ENCODE data around the gene MACO1. TPM values are rescaled to one million over a fixed set of nuclear protein-coding genes. Genes with fewer than 3 reads are reported as not detected.

The MACO1 gene
- total and polyA plus RNA-seq, 2 of the 8 experiments (the other 6 are each of a cell fraction or from before 2014, with no cell fraction given), result 3.5 to 15.1 TPM

- TF ChIP-seq HDAC2 (IDR thresholded peaks at IDR 0.05; ENCODE audit: borderline replicate concordance in 1 of 2, low read depth in 2 of 2, low read length in 2 of 2), result no peak
- no peak for TF ChIP-seq KDM1A (IDR thresholded peaks at IDR 0.05; ENCODE audit: borderline replicate concordance, low read length)
- no peak for TF ChIP-seq ZNF274 (IDR thresholded peaks at IDR 0.05; ENCODE audit: borderline replicate concordance, extremely low read depth, low read length)
- no peak for TF ChIP-seq SP2 (IDR thresholded peaks at IDR 0.05; ENCODE audit: low read length)
- TF ChIP-seq ATF2 (IDR thresholded peaks at IDR 0.05; ENCODE audit: low read length), result no peak
- no peak for TF ChIP-seq TCF12 (IDR thresholded peaks at IDR 0.05; ENCODE audit: low read depth, low read length)
These were observed 47.9 kb downstream of the MACO1 start (continued) for GRCh38 chr1:25478633-25479032.
